Stimulated activated CD4-positive, alpha-beta T cell treated with anti-CD3 and anti-CD28 coated beads, Interleukin-15, amount 100 ng/mL, for 1 hour (primary cell): ENCODE results near the gene UCN.
A peak's percentile ranks its signal among the peaks of the same experiment; 100 is the strongest.
"Not testable (repeated sequence)": the region's sequence is repeated elsewhere in the genome, so short reads cannot be mapped to it uniquely, and the experiment has no call there.

Experiments
- DNase-seq, 2 donors: peaks; one replicate each; pipeline ENCODE4 v3.0.0-alpha.2; 2020; ENCODE audit warnings: low read depth in 1 of 2, low spot score in 1 of 2

Gene UCN

GRCh38 chr2:27308359-27308881 is at the start of gene UCN:
Gene UCN (minus strand): TSS chr2:27308445. CDS start chr2:27307895, 550 bp downstream.
- no peak for DNase-seq

DNA sequence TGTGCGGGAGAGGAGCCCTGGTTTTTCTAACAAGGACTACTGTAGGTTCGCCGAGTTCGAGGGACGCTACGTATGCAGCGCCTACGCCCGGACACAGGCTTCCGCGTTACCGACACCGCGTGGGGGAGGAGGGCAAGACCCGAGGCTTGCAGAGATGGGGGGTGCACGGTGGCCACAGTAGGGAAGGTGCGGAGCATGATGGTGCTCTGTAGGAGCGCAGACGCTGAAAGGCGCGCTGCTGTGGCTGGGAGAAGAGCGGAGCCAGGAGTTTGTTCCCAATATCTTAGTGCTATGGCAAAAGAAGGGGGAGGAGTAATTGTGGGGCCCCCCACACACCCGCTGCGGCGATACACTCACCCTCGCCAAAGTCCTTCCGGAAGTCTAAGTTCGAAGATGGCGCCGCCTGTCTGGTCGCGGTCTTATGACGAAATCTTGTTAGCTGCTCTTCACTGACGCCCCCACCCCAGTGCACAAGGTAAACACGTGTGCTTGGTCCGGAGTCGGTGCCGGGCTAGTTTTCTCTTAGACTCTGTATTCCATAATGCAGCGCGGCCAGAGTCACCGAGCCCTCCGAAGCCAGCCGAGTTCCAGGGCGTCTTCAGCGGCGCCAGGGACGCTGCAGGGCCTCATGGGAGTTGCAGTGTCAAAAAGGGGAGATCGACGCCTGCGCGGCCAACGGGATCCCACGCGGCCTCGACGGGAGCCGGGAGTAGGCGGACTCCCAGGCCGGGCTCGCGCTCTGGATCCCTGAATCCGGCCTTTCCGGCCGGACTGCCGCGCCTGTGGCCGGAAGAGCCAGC is 48.3 kb upstream of the UCN start, which contains the start of gene GTF3C2:
TSS of gene GTF3C2 (minus strand) at position 383 of the 800 bp plus-strand sequence. CDS start 13,210 bp downstream, outside the sequence.
- DNase-seq = peak; percentile 82

GRCh38 chr2:27356056-27356381 is 47.8 kb upstream of the UCN start:
- DNase-seq = peak in 1 of 2 donors; percentile 37

DNA sequence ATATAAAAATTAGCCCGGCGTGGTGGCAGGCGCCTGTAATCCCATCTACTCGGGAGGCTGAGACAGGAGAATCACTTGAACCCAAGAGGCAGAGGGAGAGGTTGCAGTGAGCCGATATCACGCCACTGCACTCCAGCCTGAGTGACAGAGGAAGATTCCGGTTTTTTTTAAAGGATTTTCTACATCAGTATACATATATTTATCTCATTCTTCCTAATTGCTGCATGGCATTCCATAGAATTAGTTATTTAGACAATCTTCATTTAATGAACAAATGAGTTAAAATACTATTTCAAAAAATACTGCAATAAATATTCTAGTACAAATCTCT is 46.3 kb upstream of the UCN start:
- DNase-seq = no peak

DNA sequence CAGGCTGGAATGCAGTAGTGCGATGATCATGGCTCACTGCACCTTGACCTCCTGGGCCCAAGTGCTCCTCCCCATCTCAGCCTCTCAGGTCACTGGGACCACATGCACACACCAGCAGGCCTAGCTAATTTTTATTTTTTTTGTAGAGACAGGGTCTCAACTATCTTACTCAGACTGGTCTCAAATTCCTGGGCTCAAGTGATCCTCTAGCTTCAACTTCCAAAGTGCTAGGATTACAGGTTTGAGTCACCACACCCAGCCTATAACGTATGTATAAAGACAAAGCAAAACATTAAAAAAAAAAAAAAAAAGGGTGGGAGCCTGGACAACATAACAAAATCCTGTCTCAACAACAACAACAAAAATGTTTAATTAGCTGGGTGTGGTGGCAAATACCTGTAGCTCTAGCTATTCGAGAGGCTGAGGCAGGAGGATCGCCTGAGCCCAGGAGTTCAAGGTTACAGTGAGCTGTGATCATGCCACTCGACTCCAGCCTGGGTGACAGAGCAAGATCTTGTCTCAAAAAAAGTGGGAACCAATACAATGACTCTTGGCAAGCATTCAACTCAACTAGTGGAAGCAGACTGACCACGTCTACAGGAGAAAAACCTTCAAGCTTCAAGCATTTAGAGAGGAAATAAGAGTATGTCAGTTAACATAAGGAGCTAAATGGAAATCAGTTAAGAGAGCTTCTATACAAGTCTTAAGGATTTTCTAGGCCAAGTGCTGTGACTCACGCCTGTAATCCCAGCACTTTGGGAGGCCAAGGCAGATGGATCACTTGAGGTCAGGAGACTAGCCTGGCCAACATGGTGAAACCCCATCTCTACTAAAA is 45.7 kb upstream of the UCN start:
- no peak for DNase-seq

DNA sequence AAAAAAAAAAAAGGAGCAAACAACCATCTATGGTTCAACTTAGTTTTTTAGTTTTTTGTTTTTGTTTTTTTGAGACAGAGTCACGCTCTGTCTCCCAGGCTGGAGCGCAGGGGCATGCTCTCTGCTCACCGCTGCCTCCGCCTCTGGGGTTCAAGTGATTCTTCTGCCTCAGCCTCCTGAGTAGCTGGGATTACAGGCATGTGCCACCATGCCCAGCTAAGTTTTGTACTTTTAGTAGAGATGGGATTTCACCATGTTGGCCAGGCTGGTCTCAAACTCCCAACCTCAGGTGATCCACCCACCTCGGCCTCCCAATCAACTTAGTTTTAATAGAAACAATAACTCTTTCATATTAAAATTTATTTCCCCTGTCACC is 45.1 kb upstream of the UCN start:
- not testable (repeated sequence) for DNase-seq

DNA sequence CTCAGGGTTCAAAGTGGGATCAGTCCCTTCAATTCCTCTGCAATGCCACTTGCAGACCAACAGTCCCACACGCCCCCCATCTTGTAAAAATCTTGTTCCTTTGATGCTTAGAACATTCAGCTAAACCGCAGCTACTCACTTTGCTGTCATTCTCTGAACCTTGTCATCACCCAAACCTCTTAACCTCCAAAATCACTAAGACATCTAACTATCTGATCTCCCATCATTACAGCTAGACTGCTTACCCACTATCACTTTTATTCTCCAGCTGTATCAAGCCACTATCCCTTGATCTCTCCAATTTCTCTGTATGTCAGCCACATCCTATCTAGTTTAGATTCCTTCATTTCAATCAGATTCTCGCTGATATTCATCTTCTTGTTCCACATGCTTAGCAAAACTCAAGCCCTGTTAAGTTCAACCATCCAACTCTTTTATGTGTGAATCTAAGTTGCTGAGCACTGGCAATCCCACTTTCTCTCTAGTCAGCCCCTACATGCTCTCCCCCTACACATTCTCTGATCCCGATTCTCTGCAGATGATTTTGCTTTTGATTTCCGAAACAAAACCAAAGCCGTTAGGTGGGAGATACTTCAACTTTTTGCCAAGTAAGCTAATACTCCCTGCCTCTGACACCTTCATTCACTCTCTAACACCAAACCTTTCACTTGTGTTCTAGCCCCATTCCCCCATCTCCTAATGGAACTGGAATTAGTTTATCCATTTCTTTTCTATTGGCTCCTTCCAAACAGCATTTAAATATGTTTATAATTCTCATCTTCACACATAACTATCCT is 43.8 kb upstream of the UCN start:
- DNase-seq = no peak

DNA sequence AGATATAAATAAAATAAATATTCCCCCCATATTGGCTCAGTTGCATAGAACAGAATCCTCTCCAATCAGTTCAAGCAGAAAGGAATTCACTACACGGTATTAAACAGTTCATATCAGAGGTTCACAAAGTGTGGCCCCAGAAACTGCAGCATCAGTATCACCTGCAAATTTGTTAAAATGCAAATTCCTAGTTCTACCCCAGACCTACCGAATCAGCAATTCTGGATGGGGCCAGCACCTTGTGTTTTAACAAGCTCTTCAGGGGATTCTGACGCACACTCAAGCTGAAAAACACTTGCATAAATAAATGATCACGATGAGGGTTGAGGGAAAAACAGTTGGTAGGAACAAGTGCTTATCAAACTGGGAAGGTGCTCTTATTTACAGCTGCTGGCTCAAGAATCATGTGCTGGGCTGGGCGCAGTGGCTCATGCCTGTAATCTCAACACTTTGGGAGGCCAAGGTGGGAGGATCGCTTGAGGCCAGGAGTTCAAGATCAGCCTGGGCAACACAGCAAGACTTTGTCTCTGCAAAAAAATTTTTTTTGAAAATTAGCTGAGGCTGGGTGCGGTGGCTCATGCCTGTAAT is 42.0 kb upstream of the UCN start:
- no peak for DNase-seq

DNA sequence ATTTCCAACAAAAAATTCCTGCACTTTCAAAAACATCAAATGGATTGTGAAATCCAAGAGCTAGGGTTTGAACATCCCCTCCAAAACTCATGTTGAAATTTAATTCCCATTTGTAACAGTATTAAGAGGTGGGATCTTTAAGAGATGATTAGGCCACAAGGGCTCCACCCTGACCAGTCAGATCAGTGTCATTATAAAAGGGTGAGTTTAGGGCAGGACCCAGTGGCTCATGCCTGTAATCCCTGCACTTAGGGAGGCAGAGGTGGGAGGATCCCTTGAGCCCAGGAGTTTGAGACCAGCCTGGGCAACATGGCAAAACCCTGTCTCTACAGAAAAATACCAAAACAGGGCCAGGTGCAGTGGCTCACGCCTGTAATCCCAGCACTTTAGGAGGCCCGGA is 39.4 kb upstream of the UCN start:
- no peak for DNase-seq

GRCh38 chr2:27336173-27336572 is 27.9 kb upstream of the UCN start:
- no peak for DNase-seq

DNA sequence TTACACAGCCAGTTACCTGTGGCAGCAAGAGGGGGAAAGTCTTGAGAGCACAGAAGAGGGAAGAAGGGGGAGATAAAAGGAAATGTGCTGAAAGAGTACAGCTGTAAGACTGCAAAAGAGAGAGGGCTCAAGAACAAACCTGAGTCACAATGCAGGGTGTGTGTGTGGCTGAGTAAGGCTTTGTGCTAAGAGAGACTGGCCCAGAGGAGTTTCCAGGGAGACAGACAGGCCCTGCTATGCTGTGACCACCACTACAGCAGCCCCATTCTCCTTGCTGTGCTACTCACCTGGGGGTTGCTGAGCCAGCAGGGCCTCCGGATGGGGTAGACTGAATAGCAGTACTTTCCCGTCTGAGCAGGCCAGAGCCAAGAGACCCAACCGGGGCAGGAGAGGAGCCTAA is 27.1 kb upstream of the UCN start:
- no peak for DNase-seq

GRCh38 chr2:27324720-27325119 is 16.5 kb upstream of the UCN start:
- no peak for DNase-seq

DNA sequence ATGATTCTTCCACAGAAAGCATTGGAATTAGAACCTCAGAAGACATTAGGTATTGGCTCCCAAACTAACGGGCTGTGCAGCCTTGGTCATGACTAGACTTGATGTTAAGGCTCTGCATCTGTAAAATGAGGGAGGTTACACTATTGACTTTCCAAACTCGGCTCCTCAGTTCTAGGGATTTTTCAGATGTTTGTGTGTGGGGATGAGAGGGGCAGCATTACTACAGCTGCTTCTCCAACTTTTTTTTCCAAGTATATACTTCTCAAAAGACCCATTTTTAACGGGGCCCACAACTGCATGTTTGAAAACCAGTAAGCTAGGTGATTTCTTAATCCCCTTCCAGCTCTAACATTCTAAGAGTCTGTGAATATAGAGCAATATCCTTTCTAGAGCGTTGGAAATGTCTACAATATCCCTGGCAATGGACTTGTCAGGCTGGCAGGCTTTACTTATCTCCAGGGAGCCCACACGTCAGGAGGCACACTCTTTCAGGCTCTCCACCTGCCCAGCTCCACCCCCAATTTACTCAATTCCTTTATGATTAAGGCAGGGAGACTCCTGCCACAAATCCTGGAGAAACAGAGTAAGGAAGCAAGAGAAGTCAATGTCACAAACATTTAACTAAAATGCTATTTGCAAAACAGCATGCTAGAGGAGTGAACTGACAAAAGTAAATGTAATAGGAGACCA is 15.5 kb upstream of the UCN start:
- no peak for DNase-seq

DNA sequence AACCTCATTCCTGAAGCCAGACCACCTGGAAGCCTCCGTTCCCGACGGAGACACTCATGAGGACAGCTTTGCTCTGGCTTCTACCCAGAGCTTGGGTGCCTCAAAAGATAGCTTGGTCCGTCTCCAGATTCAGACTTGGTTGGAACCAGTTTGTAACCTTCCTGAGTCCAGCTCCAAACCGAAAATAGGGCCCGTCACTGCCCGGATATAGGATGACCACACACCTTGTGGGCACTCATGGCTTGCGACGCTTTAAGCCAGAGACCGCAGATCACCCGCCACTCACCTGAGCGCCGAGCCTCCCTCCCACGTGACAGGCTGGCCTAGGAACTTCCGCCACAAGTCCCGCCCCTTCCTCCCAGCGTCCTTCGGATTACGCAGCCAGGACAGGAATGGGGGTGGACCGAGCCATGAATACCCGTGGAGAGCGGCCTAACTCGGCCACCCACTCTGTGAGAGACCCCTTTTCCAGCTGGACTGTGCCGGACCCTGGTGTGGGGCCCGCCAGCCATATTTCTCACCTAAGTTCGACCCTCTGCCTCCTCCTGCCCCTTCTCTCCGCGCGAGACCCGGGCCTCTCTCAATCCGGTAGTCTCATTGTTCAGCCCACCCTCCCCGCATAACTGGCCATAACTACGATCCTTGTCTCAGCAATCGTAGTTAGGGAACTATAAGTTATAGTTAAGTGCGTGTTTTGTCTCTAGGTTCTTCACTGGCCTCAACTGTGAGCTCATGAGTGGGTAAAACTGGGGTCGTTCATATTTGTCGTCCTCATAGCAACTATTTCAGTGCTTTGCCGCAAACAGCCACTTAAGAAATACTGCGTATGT is 14.7 kb upstream of the UCN start, which contains the start of gene MPV17:
TSS of gene MPV17 (minus strand) at position 332 of the 830 bp plus-strand sequence. CDS start 580 bp downstream, outside the sequence.
- DNase-seq = peak; percentile 67 to 77

DNA sequence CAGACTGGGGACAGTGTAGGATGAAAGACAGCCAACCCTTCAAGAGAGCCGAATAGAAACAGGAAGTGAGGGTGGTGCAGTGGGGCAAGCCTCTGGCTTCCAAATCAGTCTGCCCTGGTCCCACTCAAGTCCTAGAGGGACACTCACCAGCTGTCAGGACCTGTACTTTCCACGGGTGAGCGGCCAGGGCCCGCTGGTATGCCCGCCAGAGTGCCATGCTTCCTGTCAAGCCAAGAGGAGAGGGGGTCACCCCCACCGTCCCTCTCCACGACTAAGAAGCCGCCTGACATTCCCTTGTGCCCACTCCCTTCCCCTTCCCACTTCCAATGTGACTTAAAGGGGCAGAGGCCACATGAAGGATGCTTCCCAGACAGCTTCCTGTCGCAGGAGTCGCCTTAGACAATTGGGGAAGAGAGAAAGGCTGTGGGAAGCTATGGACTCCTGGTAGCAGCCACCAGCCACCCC is 14.1 kb upstream of the UCN start:
- DNase-seq = no peak

GRCh38 chr2:27320958-27321543 is 12.8 kb upstream of the UCN start:
- no peak for DNase-seq

GRCh38 chr2:27319839-27320238 is 11.6 kb upstream of the UCN start:
- not testable (repeated sequence) for DNase-seq

DNA sequence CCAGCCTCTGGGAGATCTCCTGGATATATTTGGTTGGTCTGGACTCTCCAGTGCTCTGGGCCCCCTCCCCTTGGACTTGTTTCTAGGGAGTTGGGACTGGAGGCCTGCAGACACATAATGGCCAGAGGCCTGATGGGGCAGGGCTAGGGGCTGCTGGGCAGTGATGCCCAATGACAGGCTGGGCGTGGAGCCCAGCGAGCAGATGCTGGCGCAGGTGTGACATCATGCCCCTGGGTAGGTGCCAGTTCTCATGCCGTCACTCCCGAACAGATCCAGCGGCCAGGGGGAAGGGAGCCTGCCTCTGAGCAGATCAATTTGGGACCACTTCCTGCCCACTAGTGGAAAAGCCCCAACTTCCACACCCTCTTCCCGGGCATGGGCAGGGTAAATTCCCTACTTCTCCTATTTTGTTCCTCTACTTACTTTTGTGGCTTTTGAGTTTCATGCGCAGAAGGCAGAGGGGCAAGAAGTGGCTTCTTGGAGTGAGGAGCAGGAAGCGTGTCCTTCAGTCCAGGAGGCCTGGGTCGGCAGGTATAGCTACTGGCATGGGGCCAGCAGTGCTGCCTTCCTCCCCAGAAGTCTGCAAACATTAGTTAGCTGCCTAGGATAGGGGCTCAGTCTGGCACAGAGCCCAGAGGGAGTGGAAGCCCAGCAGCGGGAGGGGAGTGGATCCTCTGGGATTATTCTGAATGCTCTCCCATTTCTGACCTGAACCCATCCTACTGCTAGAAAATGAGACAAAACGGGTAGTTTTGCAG is 8.6 kb upstream of the UCN start:
- no peak for DNase-seq
